Glomerular visceral epithelial cell (primary cell): Measurements from ENCODE around the gene DSEL.

Source experiments
- DNase-seq: peaks from one replicate; pipeline ENCODE4 v3.0.0-alpha.2; 2016; ENCODE audit errors: extremely low spot score

Gene DSEL

DNA sequence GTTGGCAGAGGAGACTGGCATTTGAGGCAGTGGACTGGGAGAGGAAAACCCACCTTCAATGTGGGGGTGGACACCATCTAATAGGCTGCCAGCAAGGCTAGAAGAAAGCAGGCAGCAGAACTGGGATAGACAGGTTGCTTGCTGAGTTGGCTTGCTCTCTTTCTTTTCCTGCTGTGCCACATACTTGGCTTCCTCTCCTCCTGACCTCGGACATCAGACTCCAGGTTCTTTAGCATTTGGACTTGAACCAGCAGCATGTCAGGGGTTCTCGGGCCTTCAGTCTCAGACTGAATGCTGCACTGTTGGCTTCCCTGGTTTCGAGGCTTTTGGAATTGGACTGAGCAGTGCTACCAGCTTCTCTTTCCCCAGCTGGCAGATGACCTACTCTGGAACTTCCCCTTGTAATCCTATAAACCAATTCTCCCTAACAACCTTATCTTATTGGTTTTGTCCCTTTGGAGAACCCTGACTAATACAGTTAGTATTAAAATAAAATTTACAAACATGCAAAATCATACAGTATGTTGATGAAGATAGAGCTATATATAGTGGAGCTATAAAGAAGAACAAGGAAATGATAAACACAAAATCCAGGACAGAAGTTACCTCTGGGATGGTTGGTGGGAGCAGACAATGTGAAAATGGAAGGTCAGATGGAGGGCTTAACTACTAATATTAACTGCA is 15.9 kb downstream of the DSEL start:
- no peak for DNase-seq

DNA sequence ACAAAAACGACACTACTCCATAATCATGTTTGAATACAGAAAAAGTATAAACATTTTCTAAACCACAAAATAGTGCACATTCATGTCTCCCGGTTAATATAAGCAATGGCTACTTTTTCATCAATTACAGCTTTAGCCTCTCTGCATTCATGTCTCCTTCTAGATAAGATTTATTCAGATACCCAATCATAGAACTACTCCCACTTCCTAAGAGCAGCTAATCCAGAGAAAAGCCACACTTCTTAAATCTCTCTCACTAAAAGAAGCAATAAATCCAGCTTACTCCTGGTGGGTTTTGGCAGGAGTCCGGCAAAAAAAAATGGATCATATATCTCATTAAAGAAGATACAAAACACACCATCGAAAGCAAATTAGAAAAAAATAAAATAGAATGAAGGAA is 20.1 kb downstream of the DSEL start:
- DNase-seq: no peak

GRCh38 chr18:67486534-67486933 is 30.0 kb downstream of the DSEL start:
- DNase-seq: no peak

DNA sequence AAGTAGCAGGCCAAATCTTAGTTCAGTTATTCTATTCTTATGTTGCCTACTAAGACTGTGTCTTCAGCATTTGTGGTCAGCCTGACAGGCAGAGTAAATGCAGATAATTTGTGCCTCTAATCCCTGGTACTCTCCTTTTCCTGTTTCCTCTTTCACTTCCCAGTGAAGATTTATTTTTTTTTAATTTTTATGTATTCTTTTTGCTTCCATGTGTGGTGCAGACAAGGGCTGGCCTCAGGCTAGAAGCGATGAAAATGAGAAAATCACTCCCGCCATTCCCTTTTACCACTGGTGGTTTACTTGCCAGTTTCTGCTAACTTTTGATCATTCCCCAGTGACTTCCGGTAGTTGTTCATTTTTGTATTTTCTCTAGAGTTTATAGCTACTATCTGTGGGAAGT is 30.9 kb downstream of the DSEL start:
- DNase-seq: no peak

DNA sequence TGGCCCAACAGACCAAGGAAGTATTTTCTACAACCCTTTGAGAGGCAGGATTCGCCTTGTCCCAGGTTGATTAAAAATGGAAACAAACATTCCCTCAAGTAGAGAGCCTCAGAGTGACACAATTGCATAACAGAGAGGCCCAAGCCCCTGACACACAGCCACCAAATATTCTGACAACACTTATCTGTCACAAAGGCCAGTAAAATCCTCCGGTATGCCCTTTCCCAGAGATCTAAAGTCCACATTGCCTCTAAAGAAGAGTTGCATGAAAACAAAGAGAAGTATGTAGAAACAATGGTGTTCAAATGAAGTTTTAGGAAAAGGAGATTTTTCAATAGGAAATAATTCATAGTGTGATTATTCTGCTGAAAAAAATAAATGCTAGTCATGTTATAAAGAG is 32.1 kb downstream of the DSEL start:
- no peak for DNase-seq

DNA sequence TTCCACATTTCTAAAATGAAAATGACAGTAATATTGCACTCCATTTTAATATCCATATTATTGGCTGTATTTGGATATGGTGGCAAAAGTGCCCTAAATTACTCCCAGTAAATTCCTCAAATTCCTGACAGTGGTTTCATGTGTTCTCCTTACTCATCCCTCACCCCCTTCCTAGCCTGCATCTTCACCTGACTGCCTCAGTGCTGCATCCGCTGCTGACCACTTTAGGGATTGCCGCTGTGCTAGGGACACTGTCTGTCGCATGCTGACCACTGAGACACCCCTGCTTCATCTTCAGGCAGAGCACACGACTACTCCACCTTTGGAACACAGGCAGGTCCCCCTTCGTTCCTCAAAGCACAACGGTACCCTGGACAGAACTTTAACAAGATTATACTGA is 32.6 kb downstream of the DSEL start:
- DNase-seq: no peak

- DNase-seq: no peak
These were observed 33.3 kb downstream of the DSEL start for GRCh38 chr18:67483237-67483636.

DNA sequence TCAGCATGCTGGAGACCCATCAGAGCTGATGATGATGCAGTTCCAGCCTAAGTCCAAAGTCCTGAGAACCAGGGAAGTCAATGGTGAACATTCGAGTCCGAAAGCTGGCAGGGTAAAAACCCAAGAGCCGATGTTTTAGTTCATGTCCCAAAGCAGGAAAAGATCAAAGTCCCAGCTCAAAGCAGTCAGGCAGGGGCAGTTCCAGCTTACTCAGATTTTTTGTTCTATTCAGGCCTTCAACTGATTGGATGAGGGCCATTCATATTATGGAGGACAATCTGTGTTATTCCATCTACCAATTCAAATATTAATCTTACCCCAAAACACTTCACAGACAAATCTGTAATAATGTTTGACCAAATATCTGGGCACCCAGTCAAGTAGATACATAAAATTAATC is 38.3 kb downstream of the DSEL start:
- no peak for DNase-seq

GRCh38 chr18:67477522-67477921 is 39.0 kb downstream of the DSEL start:
- DNase-seq: no peak

DNA sequence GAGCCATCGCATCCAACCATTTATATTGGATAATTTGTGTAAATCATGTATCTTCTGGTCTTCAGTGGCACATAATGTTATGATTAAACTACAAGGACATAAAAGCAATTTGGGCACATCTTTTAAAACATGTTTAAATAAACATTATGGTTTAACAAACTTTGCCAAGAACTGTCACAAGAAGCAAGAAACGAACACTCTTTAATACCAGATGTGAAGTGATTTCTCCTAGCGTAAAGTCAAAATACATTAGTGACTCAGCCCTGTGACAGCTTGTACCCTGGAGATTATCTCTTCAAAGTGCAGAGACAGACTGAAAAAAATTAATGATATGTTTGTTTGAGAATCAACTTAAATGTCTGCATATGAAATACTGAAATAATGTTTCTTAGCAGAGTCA is 39.9 kb downstream of the DSEL start:
- DNase-seq: no peak

DNA sequence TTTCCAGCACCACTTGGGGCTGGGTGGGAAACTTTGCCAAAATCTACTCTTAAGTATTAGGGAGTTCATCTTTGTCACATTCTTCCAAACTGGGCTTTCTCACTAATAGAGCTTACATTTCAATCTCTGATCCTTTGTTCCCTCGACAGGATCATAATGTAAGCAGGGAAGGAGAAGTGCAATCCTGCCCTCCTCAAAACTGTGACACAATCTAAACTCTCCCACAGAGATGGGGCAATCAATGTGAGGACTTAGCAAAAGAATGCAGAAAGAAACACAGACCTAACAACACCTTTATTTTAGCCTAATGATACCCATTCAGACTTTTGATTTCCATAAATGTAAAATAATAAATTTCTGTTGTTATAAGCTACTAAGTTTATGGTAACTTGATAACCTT is 40.8 kb downstream of the DSEL start:
- DNase-seq: no peak

GRCh38 chr18:67468038-67468437 is 48.5 kb downstream of the DSEL start:
- no peak for DNase-seq

- DNase-seq: no peak
These were observed 49.3 kb downstream of the DSEL start for GRCh38 chr18:67467188-67467587.

DNA sequence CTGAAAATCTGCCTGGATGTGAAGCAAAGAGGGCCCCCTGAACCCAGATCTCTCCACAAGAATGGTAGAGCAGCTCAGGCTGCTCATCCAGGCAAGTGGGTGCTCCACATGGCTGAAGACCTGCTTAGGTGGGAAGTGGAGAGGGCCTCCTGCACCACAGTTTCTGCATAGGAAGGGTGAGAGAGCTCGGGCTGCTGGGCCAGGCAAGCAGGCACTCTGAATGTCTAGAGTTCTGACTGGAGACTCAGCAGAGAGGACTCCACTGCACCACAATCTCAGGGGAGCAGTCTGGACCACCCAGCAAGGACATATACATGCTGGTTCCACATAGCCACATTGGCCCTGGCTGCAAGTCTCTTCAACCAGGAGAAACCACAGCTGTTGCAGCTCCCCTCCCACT is 52.0 kb downstream of the DSEL start:
- no peak for DNase-seq

DNA sequence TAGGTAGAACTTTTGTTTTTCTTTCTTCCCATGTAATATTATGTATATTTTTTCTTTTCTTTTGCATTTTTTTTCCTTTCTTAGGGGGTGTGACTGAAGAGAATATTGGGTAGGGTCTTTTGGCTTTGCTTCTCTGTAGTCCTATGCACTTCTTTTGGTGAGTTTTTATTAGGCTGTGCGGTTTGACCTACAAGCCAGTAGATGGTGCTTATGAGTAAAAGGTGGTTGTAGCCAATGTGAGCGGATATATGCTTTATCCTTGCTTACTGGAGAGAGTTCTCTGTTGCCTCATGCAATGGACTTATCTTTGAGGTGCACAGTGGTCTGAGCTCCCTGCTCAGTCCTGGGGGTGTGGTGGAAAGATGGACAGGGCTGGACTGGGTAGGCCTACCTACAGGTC is 52.7 kb downstream of the DSEL start:
- no peak for DNase-seq

DNA sequence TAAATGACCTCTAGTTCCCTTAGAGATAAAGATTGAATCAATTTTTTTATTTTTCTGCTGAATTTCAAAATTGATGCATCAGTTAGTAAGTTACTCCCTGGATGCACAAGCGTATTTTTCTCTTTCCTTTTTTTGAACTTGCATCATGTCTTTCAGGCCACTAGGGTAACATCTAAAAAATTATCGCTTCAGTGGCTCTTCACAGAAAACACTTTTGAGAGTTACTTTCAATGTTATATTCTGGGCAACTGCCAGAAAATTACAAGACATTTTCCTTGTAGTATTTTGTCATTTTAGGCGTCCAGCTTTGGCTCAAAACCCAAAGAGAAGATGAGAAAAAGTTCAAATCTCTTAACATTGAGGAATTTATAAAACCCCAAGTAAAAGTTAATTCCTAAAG is 59.8 kb downstream of the DSEL start:
- DNase-seq: no peak
